ENCODE data around the gene EME2. TPM values are rescaled to one million over a fixed set of nuclear protein-coding genes. Genes with fewer than 3 reads are reported as not detected.

The EME2 gene
- total RNA-seq, 2 experiments from 2014 or later: 15.5 to 15.6 TPM

DNA sequence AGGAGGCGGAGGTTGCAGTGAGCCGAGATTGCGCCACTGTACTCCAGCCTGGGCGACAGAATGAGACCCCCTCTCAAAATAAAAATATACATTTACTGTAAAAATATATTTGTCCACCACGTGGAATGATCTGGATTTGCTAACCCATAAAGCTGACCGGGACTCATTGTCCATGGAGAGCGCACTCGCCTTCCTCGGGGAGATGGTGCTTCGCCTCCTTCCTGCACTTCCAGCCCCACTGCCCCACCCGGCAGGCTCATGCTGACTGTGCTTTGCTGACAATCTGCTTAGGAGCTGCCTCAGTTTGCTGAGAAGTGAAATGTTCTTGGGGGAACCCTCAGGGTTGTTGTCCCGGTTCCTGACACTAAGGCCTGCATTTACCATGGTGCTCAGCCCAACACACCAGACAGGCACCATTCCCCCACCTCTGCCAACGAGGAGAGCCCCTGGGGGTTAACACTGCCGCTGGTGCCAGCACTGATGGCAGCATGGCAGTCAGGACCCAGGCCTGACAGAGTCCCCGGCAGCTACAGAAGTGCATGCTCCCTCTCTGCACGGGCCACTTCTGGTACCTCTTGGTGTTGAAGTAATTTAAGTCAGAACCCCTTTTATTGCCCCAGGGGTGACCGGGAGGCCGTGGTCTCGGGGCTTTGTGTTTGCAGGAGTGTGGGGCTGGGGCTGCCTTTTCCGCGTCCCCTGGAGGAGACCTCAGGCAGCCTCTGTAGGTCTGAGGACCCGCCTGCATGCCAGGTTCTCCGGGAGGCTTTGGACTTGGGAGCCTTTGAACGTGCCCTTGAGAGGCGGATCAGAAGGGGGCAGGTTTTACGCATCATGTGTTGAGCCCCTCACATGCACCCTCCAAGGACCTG is 12.6 kb downstream of the EME2 start:
- intact Hi-C loops (cut with micrococcal nuclease): no loop called here
- ChIA-PET POLR2A (interaction anchor here (1.3 kb wide), 1 partner anchor 13 kb away, joined by 6 read pairs; the partner anchor contains the start of gene EME2), CTCF (interaction anchor here (1.4 to 5.3 kb wide), 2 partner anchors 14 to 144 kb away, joined by 3 to 36 read pairs; partner anchors contain the start of genes EME2, MRPS34 and NME3)
- ATAC-seq (no peak), DNase-seq (no peak)
- Mint-ChIP-seq H3K27me3 (no peaks in the 10 kb centered on the region), H3K4me1 (ENCODE audit: low read depth) (peaks cover 27% of the 10 kb centered on the region), H3K27ac (no peak overlapping the region), H3K9me3 (no peaks in the 10 kb centered on the region), H3K36me3 (ENCODE audit: low read depth) (peaks cover 7% of the 10 kb centered on the region), H3K4me3 (peak overlapping the region; percentile 52)
- TF ChIP-seq, protein P1, sequence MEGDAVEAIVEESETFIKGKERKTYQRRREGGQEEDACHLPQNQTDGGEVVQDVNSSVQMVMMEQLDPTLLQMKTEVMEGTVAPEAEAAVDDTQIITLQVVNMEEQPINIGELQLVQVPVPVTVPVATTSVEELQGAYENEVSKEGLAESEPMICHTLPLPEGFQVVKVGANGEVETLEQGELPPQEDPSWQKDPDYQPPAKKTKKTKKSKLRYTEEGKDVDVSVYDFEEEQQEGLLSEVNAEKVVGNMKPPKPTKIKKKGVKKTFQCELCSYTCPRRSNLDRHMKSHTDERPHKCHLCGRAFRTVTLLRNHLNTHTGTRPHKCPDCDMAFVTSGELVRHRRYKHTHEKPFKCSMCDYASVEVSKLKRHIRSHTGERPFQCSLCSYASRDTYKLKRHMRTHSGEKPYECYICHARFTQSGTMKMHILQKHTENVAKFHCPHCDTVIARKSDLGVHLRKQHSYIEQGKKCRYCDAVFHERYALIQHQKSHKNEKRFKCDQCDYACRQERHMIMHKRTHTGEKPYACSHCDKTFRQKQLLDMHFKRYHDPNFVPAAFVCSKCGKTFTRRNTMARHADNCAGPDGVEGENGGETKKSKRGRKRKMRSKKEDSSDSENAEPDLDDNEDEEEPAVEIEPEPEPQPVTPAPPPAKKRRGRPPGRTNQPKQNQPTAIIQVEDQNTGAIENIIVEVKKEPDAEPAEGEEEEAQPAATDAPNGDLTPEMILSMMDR (IDR thresholded peaks at IDR 0.05): no peak

DNA sequence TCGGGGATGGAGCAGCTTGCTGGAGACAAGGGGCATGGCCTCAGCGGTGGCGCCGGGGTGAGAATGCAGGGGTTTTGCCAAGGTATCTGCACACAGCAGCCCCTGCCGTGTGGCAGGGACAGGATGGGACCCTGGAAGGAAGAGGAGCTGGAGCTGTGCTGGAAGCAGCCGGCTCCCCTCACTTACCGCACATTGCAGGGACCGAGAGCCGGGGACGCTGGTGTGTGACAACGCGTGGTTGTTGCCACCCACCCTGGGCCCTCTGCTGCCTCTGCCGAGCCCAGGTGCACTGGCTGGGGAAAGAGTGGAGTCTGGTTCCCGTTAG is 13.2 kb downstream of the EME2 start:
- TF ChIP-seq, protein P1 (IDR thresholded peaks at IDR 0.05): no peak
- ChIA-PET CTCF (no interaction called here), POLR2A (no interaction called here)
- H3K27me3 Mint-ChIP-seq: no peaks in the 10 kb centered on the region
- no peak overlapping the region for H3K27ac Mint-ChIP-seq
- ATAC-seq (no peak), DNase-seq (no peak)
- no peak overlapping the region for H3K4me3 Mint-ChIP-seq
- H3K4me1 Mint-ChIP-seq (ENCODE audit: low read depth): peaks cover 27% of the 10 kb centered on the region
- intact Hi-C loops (cut with micrococcal nuclease): no loop called here
- H3K9me3 Mint-ChIP-seq: no peaks in the 10 kb centered on the region
- peaks cover 7% of the 10 kb centered on the region for H3K36me3 Mint-ChIP-seq (ENCODE audit: low read depth)

DNA sequence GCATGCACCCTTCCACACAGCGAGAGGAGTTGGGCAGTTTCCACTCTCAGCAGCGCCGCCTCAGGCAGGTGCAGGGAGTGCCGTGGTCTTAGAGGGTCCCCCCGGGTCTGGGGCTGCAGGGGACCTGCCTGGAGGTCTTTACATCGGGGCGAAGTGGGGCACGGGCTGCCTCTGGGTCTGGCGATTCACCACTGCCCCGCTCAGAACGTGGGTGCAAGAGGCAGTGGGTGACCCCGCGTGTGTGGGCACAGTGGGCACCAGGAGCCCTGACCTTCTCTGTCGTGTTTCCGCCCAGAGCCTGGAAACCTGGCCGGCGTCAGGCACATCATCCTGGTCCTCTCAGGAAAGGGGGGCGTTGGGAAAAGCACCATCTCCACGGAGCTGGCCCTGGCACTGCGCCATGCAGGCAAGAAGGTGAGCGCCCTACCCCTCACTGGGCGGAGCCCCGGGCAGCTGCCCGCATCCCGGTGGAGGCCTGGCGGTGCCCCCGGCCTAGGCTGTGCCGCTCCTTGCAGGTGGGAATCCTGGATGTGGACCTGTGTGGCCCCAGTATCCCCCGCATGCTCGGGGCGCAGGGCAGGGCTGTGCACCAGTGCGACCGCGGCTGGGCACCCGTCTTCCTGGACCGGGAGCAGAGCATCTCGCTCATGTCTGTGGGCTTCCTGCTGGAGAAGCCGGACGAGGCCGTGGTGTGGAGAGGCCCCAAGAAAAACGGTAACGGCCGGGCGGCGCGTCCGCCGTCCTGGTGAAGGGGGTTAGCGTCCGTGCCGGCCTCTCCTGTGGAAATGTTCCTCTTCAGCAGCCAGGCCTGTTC is 13.8 kb downstream of the EME2 start:
- Mint-ChIP-seq H3K4me1 (ENCODE audit: low read depth) (peaks cover 21% of the 10 kb centered on the region), H3K27me3 (no peaks in the 10 kb centered on the region), H3K9me3 (no peaks in the 10 kb centered on the region), H3K36me3 (ENCODE audit: low read depth) (peaks cover 7% of the 10 kb centered on the region), H3K27ac (no peak overlapping the region), H3K4me3 (no peak overlapping the region)
- ChIA-PET POLR2A (no interaction called here), CTCF (no interaction called here)
- TF ChIP-seq, protein P1 (IDR thresholded peaks at IDR 0.05): no peak
- intact Hi-C loops (cut with micrococcal nuclease): no loop called here
- no peak for ATAC-seq
- DNase-seq: no peak

DNA sequence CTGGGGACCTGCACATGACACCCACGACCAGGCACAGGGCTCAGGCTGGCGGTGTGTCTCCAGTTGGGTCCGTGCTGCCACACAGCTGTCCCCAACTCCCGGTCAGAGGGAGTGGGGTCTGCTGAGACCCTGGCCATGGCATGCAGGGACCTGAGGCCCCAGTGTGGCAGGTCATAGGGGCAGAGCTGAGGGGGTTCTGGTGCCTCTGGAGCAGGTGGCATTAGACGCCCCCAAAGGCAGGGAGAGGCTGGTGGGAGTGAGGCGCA is 14.4 kb downstream of the EME2 start:
- ChIA-PET CTCF (no interaction called here), POLR2A (no interaction called here)
- intact Hi-C loops (cut with micrococcal nuclease): no loop called here
- Mint-ChIP-seq H3K9me3 (no peaks in the 10 kb centered on the region), H3K27me3 (no peaks in the 10 kb centered on the region), H3K4me3 (no peak overlapping the region), H3K27ac (no peak overlapping the region), H3K36me3 (ENCODE audit: low read depth) (peaks cover 7% of the 10 kb centered on the region), H3K4me1 (ENCODE audit: low read depth) (peaks cover 17% of the 10 kb centered on the region)
- DNase-seq (no peak), ATAC-seq (no peak)
- TF ChIP-seq, protein P1 (IDR thresholded peaks at IDR 0.05): no peak
